SK-N-SH treated with all-trans-retinoic acid at 6 μM for 48 hours (cell line): ENCODE data around the gene KLHL4.

Experiments
- ZFP3 ChIP-seq: fragments of 250-450 bp; sonication (Bioruptor Pico); IDR thresholded peaks from 2 replicates; pipeline ENCODE4 v1.5.0; 2020; ENCODE audit warnings: mild to moderate bottlenecking, moderate library complexity
- TF ChIP-seq, protein P1 (sequence below): fragments of 250-450 bp; sonication (Bioruptor Pico); IDR thresholded peaks from 2 replicates; pipeline ENCODE4 v1.5.1; 2021; ENCODE audit warnings: mild to moderate bottlenecking, moderate library complexity

- TF ChIP-seq, protein P1, sequence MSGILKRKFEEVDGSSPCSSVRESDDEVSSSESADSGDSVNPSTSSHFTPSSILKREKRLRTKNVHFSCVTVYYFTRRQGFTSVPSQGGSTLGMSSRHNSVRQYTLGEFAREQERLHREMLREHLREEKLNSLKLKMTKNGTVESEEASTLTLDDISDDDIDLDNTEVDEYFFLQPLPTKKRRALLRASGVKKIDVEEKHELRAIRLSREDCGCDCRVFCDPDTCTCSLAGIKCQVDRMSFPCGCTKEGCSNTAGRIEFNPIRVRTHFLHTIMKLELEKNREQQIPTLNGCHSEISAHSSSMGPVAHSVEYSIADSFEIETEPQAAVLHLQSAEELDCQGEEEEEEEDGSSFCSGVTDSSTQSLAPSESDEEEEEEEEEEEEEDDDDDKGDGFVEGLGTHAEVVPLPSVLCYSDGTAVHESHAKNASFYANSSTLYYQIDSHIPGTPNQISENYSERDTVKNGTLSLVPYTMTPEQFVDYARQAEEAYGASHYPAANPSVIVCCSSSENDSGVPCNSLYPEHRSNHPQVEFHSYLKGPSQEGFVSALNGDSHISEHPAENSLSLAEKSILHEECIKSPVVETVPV (CRISPR knock-in tag): no peak
- TF ChIP-seq ZFP3 (CRISPR knock-in tag): no peak
These were observed 146.8 kb downstream of the KLHL4 start for GRCh38 chrX:87664381-87664780.
